NCI-H345 treated with DMSO at 0.1 percent for 48 hours (cell line): ENCODE measurements around the gene PRDM16.

Experiments used
- DNase-seq: peaks from one replicate; lab custom pipeline; 2025; ENCODE audit not compliant: unreplicated experiment; lab: John Stamatoyannopoulos, UW

PRDM16 gene

GRCh38 chr1:3120994-3121393 is 52.0 kb downstream of the PRDM16 start:
- no peak for DNase-seq

GRCh38 chr1:3121401-3122210 is 52.6 kb downstream of the PRDM16 start:
- DNase-seq = no peak

GRCh38 chr1:3122311-3122710 is 53.3 kb downstream of the PRDM16 start:
- DNase-seq = no peak

GRCh38 chr1:3124246-3124645 is 55.2 kb downstream of the PRDM16 start:
- no peak for DNase-seq

- no peak for DNase-seq
Observed at GRCh38 chr1:3125078-3125477, 56.1 kb downstream of the PRDM16 start.

- no peak for DNase-seq
Observed at GRCh38 chr1:3125546-3126368, 56.8 kb downstream of the PRDM16 start.

GRCh38 chr1:3126756-3127678 is 58.0 kb downstream of the PRDM16 start:
- DNase-seq = no peak

GRCh38 chr1:3127738-3128137 is 58.7 kb downstream of the PRDM16 start:
- no peak for DNase-seq

- DNase-seq = no peak
Observed at GRCh38 chr1:3128431-3129132, 59.6 kb downstream of the PRDM16 start.

- DNase-seq = no peak
Observed at GRCh38 chr1:3129133-3129490, 60.1 kb downstream of the PRDM16 start.

GRCh38 chr1:3130268-3130667 is 61.3 kb downstream of the PRDM16 start:
- no peak for DNase-seq

GRCh38 chr1:3132660-3133059 is 63.7 kb downstream of the PRDM16 start:
- DNase-seq = no peak

GRCh38 chr1:3133686-3134085 is 64.7 kb downstream of the PRDM16 start:
- no peak for DNase-seq

- DNase-seq = no peak
Observed at GRCh38 chr1:3134381-3135072, 65.5 kb downstream of the PRDM16 start.

- no peak for DNase-seq
Observed at GRCh38 chr1:3135073-3135702, 66.2 kb downstream of the PRDM16 start.

GRCh38 chr1:3135744-3136455 is 66.9 kb downstream of the PRDM16 start:
- no peak for DNase-seq

- DNase-seq = no peak
Observed at GRCh38 chr1:3136532-3136931, 67.5 kb downstream of the PRDM16 start.

GRCh38 chr1:3137111-3138100 is 68.4 kb downstream of the PRDM16 start:
- no peak for DNase-seq
